Raji (cell line): ENCODE results near the gene CLCN1.

Experiments used
- POLR2A ChIP-seq: IDR thresholded peaks from 2 replicates; pipeline ENCODE4 v1.6.1; 2011; ENCODE audit warnings: low read depth, low read length, control low read depth; ENCODE audit not compliant: insufficient read depth

The CLCN1 gene

GRCh38 chr7:143363016-143363937, 47.4 kb downstream of the CLCN1 start:
- TF ChIP-seq POLR2A = no peak

- no peak for TF ChIP-seq POLR2A
These were observed 52.1 kb downstream of the CLCN1 start for GRCh38 chr7:143367972-143368371.

- TF ChIP-seq POLR2A = no peak
These were observed 52.5 kb downstream of the CLCN1 start for GRCh38 chr7:143368387-143368786.

GRCh38 chr7:143369678-143370651, 54.1 kb downstream of the CLCN1 start:
- TF ChIP-seq POLR2A = no peak

- no peak for TF ChIP-seq POLR2A
These were observed 56.2 kb downstream of the CLCN1 start for GRCh38 chr7:143372070-143372469.

- TF ChIP-seq POLR2A = no peak
These were observed 57.4 kb downstream of the CLCN1 start for GRCh38 chr7:143373255-143373794.

- TF ChIP-seq POLR2A = no peak
These were observed 58.6 kb downstream of the CLCN1 start for GRCh38 chr7:143374561-143374960.

- no peak for TF ChIP-seq POLR2A
These were observed 59.6 kb downstream of the CLCN1 start for GRCh38 chr7:143375298-143376034.

- no peak for TF ChIP-seq POLR2A
These were observed 60.5 kb downstream of the CLCN1 start for GRCh38 chr7:143376396-143376795.

GRCh38 chr7:143379611-143380259, 63.8 kb downstream of the CLCN1 start:
- TF ChIP-seq POLR2A = no peak

- no peak for TF ChIP-seq POLR2A
These were observed 64.3 kb downstream of the CLCN1 start for GRCh38 chr7:143380260-143380645.

GRCh38 chr7:143380646-143381426, 64.9 kb downstream of the CLCN1 start, which contains the start of gene ZYX:
TSS of gene ZYX (plus strand) at chr7:143381345. CDS start at chr7:143381572, 227 bp downstream.
- no peak for TF ChIP-seq POLR2A

GRCh38 chr7:143381427-143382125, 65.7 kb downstream of the CLCN1 start:
- TF ChIP-seq POLR2A = no peak

- no peak for TF ChIP-seq POLR2A
These were observed 66.3 kb downstream of the CLCN1 start for GRCh38 chr7:143382126-143382790.
